Stimulated activated CD4-positive, alpha-beta T cell treated with anti-CD3 and anti-CD28 coated beads, Interleukin-4, amount 100 ng/mL, for 48 hours (primary cell): ENCODE measurements around the gene CDKN2B.
A peak's percentile ranks its signal among the peaks of the same experiment; 100 is the strongest.

ENCODE experiments used
- DNase-seq, 2 donors: peaks; one replicate each; pipeline ENCODE4 v3.0.0-alpha.2; 2020; ENCODE audit warnings: low read depth in 2 of 2

Gene CDKN2B

GRCh38 chr9:21994556-21995005 is 14.5 kb downstream of the CDKN2B start, which contains the start of gene CDKN2B-AS1:
CDKN2B-AS1 (plus strand) TSS chr9:21994791.
- DNase-seq: peak in 1 of 2 donors; percentile 19

GRCh38 chr9:21993893-21994555 is 15.1 kb downstream of the CDKN2B start, which contains the start of gene CDKN2A:
CDKN2A (minus strand) TSS chr9:21994392.
- DNase-seq: peak; percentile 29 to 31

GRCh38 chr9:21993007-21993406 is 16.1 kb downstream of the CDKN2B start:
- DNase-seq: no peak

GRCh38 chr9:21991072-21991959 is 17.8 kb downstream of the CDKN2B start:
- no peak for DNase-seq

- DNase-seq: no peak
Observed at GRCh38 chr9:21989440-21990189, 19.5 kb downstream of the CDKN2B start.

- DNase-seq: no peak
Observed at GRCh38 chr9:21988056-21988990, 20.8 kb downstream of the CDKN2B start.

- DNase-seq: no peak
Observed at GRCh38 chr9:21985964-21986667, 23.0 kb downstream of the CDKN2B start.

GRCh38 chr9:21984101-21984500 is 25.0 kb downstream of the CDKN2B start:
- no peak for DNase-seq

- DNase-seq: no peak
Observed at GRCh38 chr9:21983561-21983935, 25.6 kb downstream of the CDKN2B start.

GRCh38 chr9:21982861-21983560 is 26.1 kb downstream of the CDKN2B start:
- no peak for DNase-seq

GRCh38 chr9:21982391-21982790 is 26.7 kb downstream of the CDKN2B start:
- DNase-seq: no peak

- no peak for DNase-seq
Observed at GRCh38 chr9:21976334-21976875, 32.7 kb downstream of the CDKN2B start.

GRCh38 chr9:21974722-21975409 is 34.2 kb downstream of the CDKN2B start:
- DNase-seq: peak; percentile 26 to 31

GRCh38 chr9:21974343-21974721 is 34.8 kb downstream of the CDKN2B start:
- DNase-seq: no peak

- no peak for DNase-seq
Observed at GRCh38 chr9:21972361-21972760, 36.7 kb downstream of the CDKN2B start.

GRCh38 chr9:21970800-21971640 is 38.1 kb downstream of the CDKN2B start:
- DNase-seq: no peak

GRCh38 chr9:21969951-21970799 is 38.9 kb downstream of the CDKN2B start:
- no peak for DNase-seq
